ENCODE data around the gene CHRDL1. TPM values are rescaled to one million over a fixed set of nuclear protein-coding genes. Genes with fewer than 3 reads are reported as not detected.
"Not testable (repeated sequence)": the region's sequence is repeated elsewhere in the genome, so short reads cannot be mapped to it uniquely, and the experiment has no call there.

Gene CHRDL1, protein sequence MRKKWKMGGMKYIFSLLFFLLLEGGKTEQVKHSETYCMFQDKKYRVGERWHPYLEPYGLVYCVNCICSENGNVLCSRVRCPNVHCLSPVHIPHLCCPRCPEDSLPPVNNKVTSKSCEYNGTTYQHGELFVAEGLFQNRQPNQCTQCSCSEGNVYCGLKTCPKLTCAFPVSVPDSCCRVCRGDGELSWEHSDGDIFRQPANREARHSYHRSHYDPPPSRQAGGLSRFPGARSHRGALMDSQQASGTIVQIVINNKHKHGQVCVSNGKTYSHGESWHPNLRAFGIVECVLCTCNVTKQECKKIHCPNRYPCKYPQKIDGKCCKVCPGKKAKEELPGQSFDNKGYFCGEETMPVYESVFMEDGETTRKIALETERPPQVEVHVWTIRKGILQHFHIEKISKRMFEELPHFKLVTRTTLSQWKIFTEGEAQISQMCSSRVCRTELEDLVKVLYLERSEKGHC
- polyA plus RNA-seq (ENCODE audit: insufficient read length in 3 of 3), result 10 to 100 TPM; 11.0 to 14.7 (median 11.3) TPM

DNA sequence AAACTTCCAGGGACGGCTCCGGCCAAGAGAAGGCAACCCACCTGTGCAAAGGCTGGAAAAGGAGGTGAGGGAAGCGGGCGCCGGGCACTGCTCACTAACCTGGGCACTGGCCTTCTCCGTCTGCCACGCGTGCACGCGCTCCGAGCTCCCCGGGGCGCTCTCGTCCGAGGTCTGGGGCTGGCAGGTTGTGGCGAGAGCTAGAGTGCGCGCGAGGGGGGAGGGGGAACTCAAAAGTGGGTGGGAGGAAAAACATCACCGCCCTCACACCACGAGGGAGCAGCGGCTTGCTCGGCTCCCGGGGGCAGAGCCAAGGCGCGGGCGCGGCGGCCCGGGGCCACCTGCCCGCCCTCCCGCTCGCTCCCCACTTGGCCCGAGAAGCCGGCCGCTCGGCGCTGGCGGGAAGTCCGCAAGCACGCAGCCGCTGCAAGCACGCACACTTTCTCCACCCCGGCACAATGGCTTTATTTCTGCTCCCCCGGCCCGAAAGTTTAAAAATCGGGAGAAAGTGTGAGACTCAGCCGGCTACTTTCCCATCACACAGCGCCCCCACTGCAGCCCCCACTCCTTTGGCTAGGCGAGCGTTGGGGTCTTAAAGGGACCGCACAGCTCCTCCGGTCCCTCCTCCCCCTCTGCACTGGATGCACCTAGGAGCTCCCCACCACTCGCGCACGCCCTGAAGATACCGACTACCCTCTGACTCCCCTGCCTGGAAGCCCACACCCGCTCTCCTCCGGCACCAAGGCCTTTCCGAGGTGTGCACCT lies at the start of gene CHRDL1:
Gene CHRDL1 (minus strand): TSS at position 173 of the 762 bp plus-strand sequence. CDS start 3,636 bp downstream, outside the sequence.
- DNase-seq (ENCODE audit: low read depth in 3 of 3, low spot score in 2 of 3), result no peak

DNA sequence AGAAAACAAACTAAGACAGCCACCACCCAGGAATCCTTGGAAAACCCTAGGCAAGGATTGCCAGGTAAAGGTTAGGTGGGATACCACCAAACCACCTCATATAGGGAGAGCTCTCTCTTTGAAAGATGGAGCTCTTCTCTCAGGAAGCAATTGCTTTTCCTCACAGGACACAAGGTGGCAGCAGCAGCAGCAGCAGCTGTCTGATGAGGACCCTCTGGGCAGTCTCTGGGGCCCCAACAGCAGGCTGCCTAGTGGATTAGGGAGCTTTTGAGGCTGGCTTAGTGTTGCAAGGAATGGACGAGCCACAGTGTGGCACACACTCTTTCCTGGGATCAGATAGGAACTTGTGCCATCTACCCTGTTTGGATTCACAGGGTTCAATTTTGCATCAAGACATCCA lies 41.4 kb upstream of the CHRDL1 start:
- DNase-seq (ENCODE audit: low read depth in 3 of 3, low spot score in 2 of 3), result no peak

DNA sequence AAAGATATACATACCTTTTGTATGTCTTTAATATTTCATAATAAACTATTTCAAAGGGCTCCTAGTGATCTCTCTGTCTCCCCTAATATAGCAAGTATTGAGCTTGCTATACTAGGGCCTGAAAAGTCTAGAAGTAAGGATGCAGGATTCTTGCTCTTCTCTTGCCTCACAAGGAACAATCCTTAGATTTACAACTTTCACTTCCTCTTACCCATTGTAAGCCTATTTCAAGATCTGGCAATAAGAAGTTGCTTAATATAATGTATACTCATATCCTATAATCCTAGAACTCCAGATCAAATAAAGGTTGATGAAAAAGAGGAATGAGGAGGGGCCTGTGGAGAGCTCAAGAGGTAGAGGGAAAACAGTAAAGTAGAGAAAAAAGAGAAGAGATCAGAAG lies 40.8 kb upstream of the CHRDL1 start:
- no peak for DNase-seq (ENCODE audit: low read depth in 3 of 3, low spot score in 2 of 3)

DNA sequence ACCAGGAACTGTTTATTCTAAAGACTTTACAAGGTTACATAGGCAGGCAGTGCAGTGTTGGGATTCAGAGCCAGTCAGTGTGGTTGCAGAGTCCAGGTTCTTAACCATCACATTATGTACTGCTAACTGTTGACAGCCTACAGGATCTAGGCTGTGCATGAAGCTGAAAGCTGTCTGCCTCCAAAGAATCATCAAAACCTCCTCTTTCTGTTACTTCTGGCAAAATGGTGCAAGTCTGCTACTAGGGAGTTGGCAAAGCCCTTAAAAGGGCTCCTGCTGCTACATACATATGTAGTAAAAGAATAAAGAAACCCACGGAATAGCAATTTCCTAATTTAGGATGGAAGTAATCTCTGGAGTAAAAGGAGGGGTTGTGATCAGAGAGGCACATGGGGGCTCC lies 40.4 kb upstream of the CHRDL1 start:
- DNase-seq (ENCODE audit: low read depth in 3 of 3, low spot score in 2 of 3), result no peak

DNA sequence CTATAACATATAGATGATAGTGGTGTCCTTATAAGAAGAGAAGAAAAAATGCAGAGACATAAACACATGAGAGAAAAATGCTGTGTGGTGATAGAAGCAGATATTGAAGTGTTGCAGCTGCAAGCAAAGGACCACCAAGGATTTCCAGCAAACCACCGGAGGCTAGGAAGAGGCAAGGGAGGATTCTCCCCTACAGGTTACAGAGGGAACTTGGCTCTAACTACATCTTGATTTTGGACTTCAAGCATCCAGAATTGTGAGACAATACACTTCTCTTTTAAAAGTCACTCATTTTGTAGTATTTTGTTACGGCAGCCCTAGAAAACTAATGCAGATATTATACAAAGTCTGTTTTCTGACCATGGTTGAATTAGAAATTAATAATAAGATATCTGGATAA lies 30.4 kb upstream of the CHRDL1 start:
- DNase-seq (ENCODE audit: low read depth in 3 of 3, low spot score in 2 of 3), result no peak

DNA sequence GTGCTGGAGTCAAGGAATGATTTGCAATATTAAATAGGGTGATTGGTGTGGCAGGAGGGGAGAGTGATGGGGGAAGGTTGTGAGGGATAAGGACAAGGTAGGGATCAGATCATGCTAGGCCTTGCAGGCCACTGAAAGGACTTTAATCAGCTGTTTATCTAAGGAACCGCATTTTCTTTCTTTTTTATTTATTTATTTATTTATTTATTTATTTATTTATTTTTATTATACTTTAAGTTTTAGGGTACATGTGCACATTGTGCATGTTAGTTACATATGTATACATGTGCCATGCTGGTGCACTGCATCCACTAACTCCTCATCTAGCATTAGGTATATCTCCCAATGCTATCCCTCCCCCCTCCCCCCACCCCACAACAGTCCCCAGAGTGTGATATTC lies 20.9 kb upstream of the CHRDL1 start:
- DNase-seq (ENCODE audit: low read depth in 3 of 3, low spot score in 2 of 3), result not testable (repeated sequence)

DNA sequence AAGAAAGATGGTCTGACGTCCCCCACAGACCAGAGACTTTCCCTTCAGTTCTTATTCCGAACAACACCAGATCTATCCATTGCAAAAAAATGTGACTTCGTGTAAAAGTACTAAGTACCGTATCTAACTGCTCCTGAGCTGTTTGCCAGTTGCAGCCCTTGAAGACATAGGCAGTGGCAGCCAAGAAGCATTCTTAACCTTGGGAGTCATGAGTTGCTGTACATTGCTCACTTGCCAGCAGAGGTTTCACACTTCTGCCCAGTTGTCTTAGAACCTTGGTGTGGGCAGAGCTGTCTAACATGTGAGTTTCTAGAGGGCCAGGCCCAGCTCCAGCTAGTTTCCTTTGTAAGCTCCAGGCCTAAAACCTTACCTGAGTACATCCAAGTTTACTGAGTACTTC lies 10.5 kb upstream of the CHRDL1 start:
- no peak for DNase-seq (ENCODE audit: low read depth in 3 of 3, low spot score in 2 of 3)

DNA sequence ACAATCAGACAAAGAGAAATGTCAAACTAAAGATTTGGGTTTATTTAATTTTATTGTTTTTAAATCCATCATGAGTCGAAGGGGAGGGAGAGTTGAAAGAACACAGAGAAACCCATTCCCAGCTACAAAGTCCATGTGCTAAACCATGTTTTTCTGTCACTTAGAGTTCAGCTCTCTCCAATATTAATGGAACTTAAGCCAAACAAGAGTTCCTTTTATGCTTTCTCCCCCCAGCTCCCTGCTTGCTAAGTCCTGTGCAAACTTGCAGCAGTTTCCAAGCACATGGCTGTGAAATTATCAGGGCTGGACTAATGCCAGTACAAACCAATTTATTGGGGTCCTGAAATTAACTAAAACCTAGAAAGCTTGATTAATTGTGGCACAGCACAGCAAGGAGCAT lies 9.7 kb upstream of the CHRDL1 start:
- no peak for DNase-seq (ENCODE audit: low read depth in 3 of 3, low spot score in 2 of 3)

DNA sequence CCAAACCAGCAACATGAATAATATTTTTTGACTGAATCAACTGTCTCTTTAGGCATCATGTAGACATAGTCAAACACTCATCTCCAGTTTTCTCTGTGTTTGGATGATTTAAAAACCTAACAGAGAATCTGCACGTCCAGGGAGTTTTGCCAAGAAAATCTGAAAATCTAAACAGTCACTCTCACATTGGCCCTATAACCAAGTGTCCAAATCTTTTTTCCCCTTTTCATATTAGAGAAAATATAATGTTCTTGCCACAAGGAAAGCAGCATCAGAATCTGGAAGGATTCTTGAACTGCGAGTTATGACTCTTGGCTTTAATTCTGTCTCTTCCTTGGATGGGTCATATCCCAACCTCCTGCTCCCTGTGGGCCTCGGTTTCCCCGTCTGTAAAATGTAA lies 8.8 kb upstream of the CHRDL1 start:
- DNase-seq (ENCODE audit: low read depth in 3 of 3, low spot score in 2 of 3), result no peak

DNA sequence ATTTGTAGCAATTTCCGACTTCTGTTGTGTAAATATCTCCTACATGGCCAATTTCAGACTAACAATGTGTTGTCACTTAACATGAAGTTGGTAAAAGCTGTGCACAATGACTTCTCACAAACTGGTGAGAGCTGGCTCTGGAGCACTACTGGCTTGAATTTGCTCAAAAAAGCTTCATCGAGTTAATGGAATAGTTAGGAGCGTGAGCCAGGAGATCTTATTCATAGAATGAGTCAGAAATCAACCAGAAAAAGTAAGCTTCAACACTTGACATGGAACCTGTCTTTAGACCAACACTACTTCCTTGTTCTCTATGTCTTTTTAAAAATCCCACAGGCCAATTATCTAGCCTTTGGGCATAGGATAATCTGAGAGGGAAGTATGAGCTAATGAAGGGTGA lies 7.9 kb upstream of the CHRDL1 start:
- no peak for DNase-seq (ENCODE audit: low read depth in 3 of 3, low spot score in 2 of 3)

DNA sequence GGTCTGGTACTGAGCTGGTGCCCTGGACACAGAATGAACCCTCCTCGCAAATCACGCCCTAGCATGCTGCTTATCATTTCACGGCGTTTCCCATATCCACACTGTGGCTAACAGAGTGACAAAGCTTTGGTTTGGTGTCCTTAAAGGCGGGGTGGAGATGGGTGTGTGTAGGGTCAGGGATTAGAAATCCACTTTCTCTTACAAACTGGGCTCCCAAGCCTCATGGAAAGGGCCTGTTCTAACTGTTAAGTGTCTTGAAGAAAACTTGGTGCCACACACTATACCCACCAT lies 735 bp upstream of the CHRDL1 start:
- DNase-seq (ENCODE audit: low read depth in 3 of 3, low spot score in 2 of 3), result no peak

DNA sequence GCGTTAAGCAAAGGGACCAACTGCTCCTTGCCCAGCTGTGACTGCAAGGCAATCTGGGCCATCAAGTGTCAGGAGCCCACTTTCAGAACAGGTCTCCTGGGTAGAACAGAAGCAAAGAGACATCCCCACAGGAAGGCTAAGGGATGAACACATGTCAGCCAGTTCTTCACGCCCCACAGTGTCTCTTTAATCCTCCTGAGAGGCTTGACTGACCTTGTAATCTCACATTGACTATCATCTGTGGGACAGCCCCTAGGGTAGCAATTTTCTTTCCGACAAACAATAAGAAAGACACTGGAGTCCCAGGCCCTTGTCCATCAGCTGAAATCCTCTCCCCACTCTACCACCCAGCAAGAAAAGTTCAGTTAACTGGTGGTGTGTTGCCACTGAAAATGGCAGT lies 1.0 kb downstream of the CHRDL1 start:
- DNase-seq (ENCODE audit: low read depth in 3 of 3, low spot score in 2 of 3), result no peak

DNA sequence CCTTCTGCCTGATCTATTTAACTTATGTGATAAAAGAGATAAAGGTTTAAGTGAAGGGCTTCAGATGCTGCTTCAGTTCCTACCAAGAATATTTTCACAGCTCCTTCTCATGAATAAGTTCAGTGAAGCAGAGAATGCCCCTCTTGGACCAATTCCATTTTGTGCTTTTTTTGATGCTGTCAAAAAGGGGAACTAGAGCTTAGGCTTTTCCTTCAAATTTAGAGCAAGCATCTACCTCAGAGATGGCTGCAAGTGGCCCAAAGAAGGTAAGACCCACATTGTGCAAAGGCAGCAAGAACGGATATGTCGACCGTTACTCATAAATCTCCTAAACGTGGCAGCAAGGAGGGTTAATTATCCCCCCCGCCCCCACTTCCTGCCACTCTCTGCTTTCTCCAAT lies 4.5 kb downstream of the CHRDL1 start:
- no peak for DNase-seq (ENCODE audit: low read depth in 3 of 3, low spot score in 2 of 3)

DNA sequence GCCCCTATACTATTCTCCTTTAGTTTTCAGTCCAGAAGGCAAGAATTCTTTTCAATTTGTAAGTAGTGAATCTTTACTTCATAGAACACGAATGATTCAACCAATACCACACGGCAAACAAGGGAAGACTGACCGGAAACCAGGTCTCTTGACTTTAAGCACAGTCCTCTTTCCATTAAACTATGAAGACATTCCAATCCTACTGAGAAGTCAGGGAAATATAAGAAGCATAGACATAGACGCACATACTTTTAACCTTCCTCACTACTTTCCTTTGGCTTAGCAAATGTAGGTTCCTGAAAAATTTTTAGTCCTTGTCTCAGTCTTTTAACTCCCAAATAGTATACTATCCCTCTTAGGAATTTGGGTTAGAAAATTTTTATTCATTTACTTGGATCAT lies 9.1 kb downstream of the CHRDL1 start:
- DNase-seq (ENCODE audit: low read depth in 3 of 3, low spot score in 2 of 3), result no peak

DNA sequence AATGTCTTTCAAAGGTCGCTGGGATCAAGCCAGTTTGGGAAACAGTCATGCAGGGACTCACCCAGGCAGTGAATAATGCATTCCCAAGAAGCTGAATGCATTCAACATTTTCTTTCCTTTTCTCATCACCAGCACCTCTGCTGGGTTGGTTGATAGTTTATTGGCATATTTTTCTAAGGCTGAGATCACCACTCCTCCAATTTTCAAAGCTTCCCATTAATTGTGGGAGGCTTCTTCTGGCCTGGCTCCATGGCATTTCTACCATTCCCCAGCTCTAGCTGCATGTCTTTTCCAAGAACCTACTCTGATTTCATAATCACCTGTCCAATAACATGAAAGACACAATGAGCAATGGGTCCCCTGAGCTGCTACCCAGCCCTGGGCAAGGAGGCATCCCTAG lies 35.8 kb downstream of the CHRDL1 start:
- DNase-seq (ENCODE audit: low read depth in 3 of 3, low spot score in 2 of 3), result no peak

DNA sequence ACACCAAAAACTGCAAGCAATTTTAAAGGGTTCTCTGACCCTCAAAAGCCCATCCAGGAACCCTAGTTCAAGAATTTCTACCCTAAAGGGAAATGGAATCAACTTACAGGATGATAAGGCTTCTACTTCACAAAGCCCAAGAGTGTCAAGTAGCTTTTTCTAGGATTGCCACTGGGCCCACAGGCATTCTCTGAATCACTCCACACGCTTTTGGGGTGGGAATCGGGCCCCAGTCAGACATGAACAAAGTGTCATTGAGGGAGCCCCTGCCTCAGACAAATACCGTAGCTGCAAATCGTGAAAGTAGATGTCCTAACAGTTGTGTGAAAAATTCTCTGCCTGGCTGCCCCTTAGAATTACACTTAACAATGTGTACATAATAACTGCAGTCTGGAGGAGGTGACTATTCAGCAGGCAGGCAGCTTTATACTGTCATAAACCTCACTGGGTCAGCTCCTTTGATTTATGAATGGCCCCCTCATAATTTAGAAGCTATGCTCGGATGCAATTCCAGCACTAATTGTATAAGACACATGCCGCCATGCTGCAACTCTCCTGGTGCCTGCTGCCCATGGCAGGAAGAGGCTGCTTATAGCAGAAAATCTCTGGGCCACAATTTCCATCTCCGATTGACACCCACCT lies 36.7 kb downstream of the CHRDL1 start:
- DNase-seq (ENCODE audit: low read depth in 3 of 3, low spot score in 2 of 3), result no peak

DNA sequence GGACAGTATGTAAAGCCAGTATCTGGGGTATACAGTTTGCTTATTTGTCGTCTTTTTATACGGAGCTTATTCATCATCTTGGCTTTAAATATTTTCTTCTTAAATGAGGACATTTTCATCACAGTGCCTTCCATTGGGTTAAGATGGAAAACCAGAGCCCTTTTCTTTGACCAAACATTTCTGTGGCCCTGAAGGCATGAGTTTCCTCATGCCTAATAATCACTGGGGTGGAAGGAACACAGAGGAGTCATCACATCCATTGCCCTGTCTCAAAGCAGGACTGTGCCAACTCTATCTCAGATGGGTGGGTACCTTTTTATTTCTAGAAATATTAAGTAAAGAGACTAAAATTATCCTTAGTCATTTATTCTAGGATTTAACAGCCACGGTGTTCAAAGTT lies 40.0 kb downstream of the CHRDL1 start:
- DNase-seq (ENCODE audit: low read depth in 3 of 3, low spot score in 2 of 3), result no peak

DNA sequence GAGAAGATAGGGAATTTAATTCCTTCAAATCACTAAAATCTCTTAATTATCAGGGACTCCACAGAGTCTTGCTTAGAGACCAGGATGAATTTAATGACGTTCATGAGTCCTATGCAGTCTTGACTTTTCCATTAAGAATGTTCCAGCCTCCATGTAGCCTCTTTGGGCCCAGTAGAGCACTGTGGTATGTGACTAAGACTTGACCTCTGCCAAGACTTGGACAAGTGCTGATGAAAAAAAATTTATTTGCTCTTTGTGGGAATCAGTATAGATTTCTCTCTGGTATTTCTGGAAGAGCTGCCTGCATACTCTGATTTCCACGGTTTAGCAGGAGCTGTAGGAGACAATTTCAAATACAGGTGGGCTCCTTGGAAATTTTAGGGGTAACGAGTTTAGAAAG lies 40.6 kb downstream of the CHRDL1 start:
- no peak for DNase-seq (ENCODE audit: low read depth in 3 of 3, low spot score in 2 of 3)

DNA sequence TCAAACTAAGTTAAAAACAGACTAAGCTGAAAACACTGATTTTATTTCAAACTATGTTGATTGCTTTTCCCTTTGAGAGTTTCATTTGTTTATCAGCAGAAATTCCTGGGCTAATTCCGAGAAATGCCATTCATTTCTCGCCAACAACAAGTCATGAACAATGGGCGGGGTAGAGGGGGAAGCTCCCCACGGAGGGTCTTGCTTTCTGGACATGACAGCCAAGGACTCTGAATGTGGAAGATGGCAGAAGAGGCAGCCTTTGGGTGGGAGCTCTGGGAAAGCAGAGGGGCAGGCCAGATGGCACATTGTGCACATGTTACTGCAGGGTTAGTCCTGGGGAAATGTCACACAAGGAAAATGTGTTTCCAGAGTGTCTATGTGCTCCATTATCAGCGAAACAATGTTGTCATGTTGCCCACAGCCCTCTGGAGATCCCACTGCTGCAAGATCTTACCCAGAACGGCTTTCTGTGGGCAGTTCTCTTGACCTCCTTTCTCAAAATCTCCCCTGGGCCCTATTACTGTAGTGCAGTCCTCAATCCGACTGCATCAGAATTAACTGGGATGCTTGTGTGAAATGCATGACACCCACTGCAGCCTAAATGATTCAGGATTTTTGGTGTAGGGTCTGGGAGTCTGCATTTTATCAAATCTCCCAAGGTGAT lies 45.0 kb downstream of the CHRDL1 start:
- DNase-seq (ENCODE audit: low read depth in 3 of 3, low spot score in 2 of 3), result no peak

DNA sequence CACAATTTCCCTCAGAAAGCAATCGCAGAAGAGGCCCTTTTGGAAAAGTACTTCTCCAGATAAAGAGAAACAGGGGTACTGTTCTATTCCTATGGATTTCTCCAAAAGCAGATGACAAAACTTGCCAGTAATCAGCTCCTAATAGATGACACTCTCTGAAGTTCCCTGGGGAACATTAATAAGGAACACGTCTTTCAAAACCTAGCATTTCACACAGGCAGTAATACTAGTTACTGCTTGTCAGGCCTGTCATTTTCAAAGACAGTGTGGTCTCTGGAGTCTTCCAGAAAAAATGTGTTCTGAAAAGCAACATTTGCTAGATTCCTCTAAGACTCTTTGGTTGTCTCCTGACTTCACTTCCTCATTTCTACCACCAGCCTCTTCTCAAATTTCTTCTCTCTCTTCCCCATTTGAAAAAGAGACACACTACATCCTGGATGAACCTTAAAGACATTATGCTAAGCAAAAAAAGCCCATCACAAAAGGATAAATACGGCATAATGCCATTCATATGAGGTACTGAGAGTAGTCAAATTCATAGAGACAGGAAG lies 47.3 kb downstream of the CHRDL1 start:
- DNase-seq (ENCODE audit: low read depth in 3 of 3, low spot score in 2 of 3), result no peak

DNA sequence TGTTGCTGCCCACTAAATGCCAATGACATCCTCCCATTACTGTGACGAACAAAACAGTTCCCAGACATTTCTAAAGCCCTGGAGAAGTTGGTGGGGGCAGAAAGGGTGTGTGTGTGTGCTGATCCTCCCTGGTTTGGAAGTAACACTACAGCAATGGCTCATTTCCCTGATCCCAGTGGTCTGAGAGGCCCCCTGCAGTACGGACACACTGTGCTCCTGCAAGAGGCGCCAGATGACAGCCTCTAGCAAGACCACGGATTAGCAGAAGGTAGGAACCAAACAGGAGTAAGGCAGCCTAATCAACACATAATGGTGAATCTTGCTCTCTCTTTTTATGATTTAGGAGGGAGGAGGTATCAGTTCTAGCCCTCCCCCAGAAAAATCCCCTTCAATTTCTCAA lies 49.6 kb downstream of the CHRDL1 start:
- DNase-seq (ENCODE audit: low read depth in 3 of 3, low spot score in 2 of 3), result no peak
